Left kidney (tissue), 2 donors: ENCODE results near the gene SMARCE1. TPM values are rescaled to one million over a fixed set of nuclear protein-coding genes. Genes with fewer than 3 reads are reported as not detected.
"Not testable (repeated sequence)": the region's sequence is repeated elsewhere in the genome, so short reads cannot be mapped to it uniquely, and the experiment has no call there.

Experiments used
- DNase-seq: peaks from one replicate; pipeline ENCODE4 v3.0.0-alpha.2; 2013
- polyA plus RNA-seq: library from polyadenylated mRNA; unstranded; fragments of 120-200 nt; gene quantifications from one replicate; pipeline ENCODE4 v1.2.1, GENCODE V29; 2013; ENCODE audit not compliant: insufficient read length

The SMARCE1 gene
- polyA plus RNA-seq, 1 donor = 254 TPM

DNA sequence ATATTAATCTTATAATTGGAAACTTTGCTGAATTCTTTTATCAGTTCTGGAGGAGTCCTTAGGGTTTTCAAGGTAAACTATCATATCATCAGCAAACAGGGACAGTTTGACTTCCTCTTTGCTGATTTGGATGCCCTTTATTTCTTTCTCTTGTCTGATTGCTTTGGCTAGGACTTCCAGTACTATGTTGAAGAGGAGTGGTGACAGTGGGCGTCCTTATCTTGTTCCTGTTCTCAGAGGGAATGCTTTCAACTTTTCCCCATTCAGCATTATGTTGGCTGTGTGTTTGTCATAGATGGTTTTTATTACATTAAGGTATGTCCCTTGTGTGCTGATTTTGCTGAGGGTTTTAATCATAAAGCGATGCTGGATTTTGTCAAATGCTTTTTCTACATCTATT, 62.7 kb downstream of the SMARCE1 start:
- not testable (repeated sequence) for DNase-seq

DNA sequence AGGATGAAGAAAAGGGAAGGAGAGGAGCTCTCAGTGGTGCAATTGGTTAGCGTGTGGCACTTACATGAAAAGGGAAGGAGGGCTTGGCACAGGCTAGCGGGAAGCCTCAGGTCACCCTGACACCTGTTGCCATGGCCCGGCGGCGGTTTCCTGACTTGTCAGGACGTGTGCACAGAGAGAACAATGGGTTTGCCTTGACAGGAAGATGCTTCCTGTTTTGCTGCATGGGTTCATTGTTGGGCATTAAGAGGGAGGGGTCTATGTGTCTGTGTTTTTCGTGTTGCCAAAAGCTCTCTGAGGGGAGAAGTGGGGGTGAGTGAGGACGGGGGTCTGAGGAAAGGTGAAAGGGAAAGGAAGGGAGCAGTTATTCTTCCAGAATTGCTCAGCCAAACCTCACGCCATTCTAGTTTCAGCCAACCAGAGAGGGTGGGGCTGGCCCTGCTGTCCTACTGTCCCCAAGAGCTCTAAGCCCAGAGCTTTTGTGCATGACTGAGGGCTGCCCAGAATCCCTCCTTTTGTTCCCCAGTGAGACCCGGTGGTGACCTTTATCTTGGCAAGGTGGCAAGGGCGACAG, 65.2 kb downstream of the SMARCE1 start:
- DNase-seq = no peak

DNA sequence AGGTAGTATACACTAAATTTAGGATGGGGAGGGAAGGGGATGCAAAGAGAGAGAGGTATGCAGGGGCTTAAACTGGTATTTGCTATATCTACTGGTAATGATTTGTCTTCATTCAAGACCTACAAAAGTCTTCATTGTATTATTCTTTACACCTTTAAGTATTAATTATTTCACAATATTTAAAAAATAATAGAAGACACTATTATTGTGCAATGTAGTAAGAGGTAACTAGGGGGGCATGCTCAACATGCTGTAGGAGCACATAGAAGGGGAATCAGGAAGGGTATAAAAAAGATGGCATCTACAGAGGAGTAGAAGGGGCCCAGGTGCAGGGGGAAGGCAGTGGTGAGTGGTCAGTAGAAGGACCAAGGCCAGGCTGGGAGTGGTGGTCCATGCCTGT, 67.5 kb downstream of the SMARCE1 start:
- DNase-seq = no peak

- no peak for DNase-seq
Measured at GRCh38 chr17:40579471-40579870, 68.1 kb downstream of the SMARCE1 start.

- DNase-seq = no peak
Measured at GRCh38 chr17:40577611-40578065, 70.0 kb downstream of the SMARCE1 start.

DNA sequence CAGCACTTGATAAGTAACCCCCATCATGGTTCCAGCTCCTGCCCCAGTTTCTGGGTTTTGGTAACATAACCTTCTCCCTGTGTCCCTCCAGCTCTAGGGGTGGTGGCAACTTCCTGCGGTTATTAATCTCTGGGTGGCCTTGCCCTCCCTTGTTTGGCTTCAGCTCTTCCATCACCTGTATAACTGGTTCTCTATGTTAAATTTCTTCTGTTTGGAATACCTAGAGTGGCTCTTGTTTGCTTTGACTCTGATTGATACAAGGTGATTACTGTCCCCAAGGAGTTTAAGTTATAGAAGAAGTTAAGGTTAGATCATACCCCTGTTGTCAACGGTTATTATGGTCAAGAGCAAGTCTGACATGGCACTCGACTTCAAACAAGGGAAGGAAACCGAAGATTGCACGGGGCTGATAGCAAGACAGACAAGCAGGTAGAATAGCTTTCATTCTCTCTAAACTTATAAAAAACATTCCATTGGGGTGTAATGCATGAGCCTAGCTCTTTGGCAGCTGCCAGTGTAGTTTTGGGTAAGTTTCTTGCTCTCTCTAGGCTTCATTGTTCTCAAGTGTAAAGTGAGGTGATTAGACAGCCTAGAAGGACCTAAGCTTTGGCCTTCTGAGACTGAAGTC, 71.4 kb downstream of the SMARCE1 start:
- DNase-seq = no peak

Other genes starting within 250 kb of the SMARCE1 start
- 259 TPM for gene TOP2A, start 229.9 kb downstream of the SMARCE1 start, polyA plus RNA-seq
- 305 TPM for gene IGFBP4, start 204.4 kb downstream of the SMARCE1 start, polyA plus RNA-seq
- gene TNS4, start 146.2 kb downstream of the SMARCE1 start, polyA plus RNA-seq = 0.10 TPM
- 0.20 TPM for gene CCR7, start 82.3 kb downstream of the SMARCE1 start, polyA plus RNA-seq
- gene KRT222, start 17.4 kb upstream of the SMARCE1 start, polyA plus RNA-seq = 0.12 TPM
- gene KRT24, start 55.9 kb upstream of the SMARCE1 start, polyA plus RNA-seq = not detected
- gene KRT25, start 107.5 kb upstream of the SMARCE1 start, polyA plus RNA-seq = not detected
- not detected for gene KRT26, start 124.4 kb upstream of the SMARCE1 start, polyA plus RNA-seq
- gene KRT27, start 134.7 kb upstream of the SMARCE1 start, polyA plus RNA-seq = not detected
- gene KRT28, start 152.1 kb upstream of the SMARCE1 start, polyA plus RNA-seq = not detected
- 45.2 TPM for gene KRT10, start 174.8 kb upstream of the SMARCE1 start, polyA plus RNA-seq
- gene KRT12, start 219.4 kb upstream of the SMARCE1 start, polyA plus RNA-seq = 0.37 TPM
- 0.33 TPM for gene KRT20, start 237.4 kb upstream of the SMARCE1 start, polyA plus RNA-seq